ENCODE results near the gene SPON1.

GRCh38 chr11:14305649-14306048, 343.1 kb downstream of the SPON1 start:
- TF ChIP-seq CTCF (conservative IDR thresholded peaks at IDR 0.05; ENCODE audit: low read depth in 2 of 2) (no peak), REST (IDR thresholded peaks at IDR 0.05; ENCODE audit: unreplicated experiment) (no peak), POLR2AphosphoS5 (IDR thresholded peaks at IDR 0.05; ENCODE audit: low read depth) (no peak), EZH2phosphoT487 (IDR thresholded peaks at IDR 0.05; ENCODE audit: unreplicated experiment) (no peak), NANOG (IDR thresholded peaks at IDR 0.05; ENCODE audit: borderline replicate concordance) (no peak), EZH2 (IDR thresholded peaks at IDR 0.05; ENCODE audit: low read depth, unreplicated experiment) (no peak), CREB1 (CRISPR knock-in tag; IDR thresholded peaks at IDR 0.05; ENCODE audit: low read depth) (no peak), ZNF114 (CRISPR knock-in tag; IDR thresholded peaks at IDR 0.05) (no peak), STAT1 (IDR thresholded peaks at IDR 0.05; ENCODE audit: unreplicated experiment) (no peak), JUNB (IDR thresholded peaks at IDR 0.05; ENCODE audit: unreplicated experiment) (no peak)
